ENCODE data around the gene TSPAN9. TPM values are rescaled to one million over a fixed set of nuclear protein-coding genes. Genes with fewer than 3 reads are reported as not detected.

The TSPAN9 gene
- total RNA-seq, 4 donors from 2014 or later = 13.7 to 35.4 (median 26.7) TPM

GRCh38 chr12:3244219-3244750, 167.1 kb downstream of the TSPAN9 start:
- intact Hi-C loops (cut with DNase I) = no loop called here
- TF ChIP-seq CTCF (IDR thresholded peaks at IDR 0.05) (no peak), POLR2AphosphoS5 (IDR thresholded peaks at IDR 0.05) (no peak), EP300 (IDR thresholded peaks at IDR 0.05) (no peak), POLR2A (IDR thresholded peaks at IDR 0.05; ENCODE audit: low read depth) (no peak)
- 92% methylated on average over 20 of the region's 20 CpGs for WGBS
- Histone ChIP-seq H3K4me1 (peaks cover 0 to 75% (median 15%) of the 10 kb centered on the region in 4 donors), H3K27me3 (no peaks in the 10 kb centered on the region), H3K4me3 (no peak overlapping the region), H3K9me3 (no peaks in the 10 kb centered on the region), H3K27ac (replicated peaks in 1 of 4) (no peak overlapping the region), H3K36me3 (peaks cover 0 to 4% (median under 1%) of the 10 kb centered on the region in 4 donors)
- DNase-seq (ENCODE audit: extremely low spot score) = no peak

GRCh38 chr12:3246253-3246652, 169.1 kb downstream of the TSPAN9 start:
- no peak for DNase-seq (ENCODE audit: extremely low spot score)
- Histone ChIP-seq H3K27ac (replicated peaks in 1 of 4) (no peak overlapping the region), H3K36me3 (peaks cover 0 to 4% (median 0%) of the 10 kb centered on the region in 4 donors), H3K4me3 (no peak overlapping the region), H3K27me3 (no peaks in the 10 kb centered on the region), H3K9me3 (no peaks in the 10 kb centered on the region), H3K4me1 (peaks cover 9 to 81% (median 19%) of the 10 kb centered on the region in 4 donors)
- TF ChIP-seq POLR2A (IDR thresholded peaks at IDR 0.05; ENCODE audit: low read depth) (no peak), POLR2AphosphoS5 (IDR thresholded peaks at IDR 0.05) (no peak), CTCF (IDR thresholded peaks at IDR 0.05) (no peak), EP300 (IDR thresholded peaks at IDR 0.05) (no peak)
- intact Hi-C loops (cut with DNase I) = no loop called here
- WGBS = 81% methylated on average over 4 of the region's 4 CpGs

- peaks cover 16 to 86% (median 27%) of the 10 kb centered on the region in 4 donors for H3K4me1 ChIP-seq
- DNase-seq (ENCODE audit: extremely low spot score) = no peak
- no peak overlapping the region for H3K4me3 ChIP-seq
- intact Hi-C loops (cut with DNase I) = no loop called here
- no peak for TF ChIP-seq CTCF (IDR thresholded peaks at IDR 0.05)
- no peak for TF ChIP-seq POLR2AphosphoS5 (IDR thresholded peaks at IDR 0.05)
- TF ChIP-seq EP300 (IDR thresholded peaks at IDR 0.05) = no peak
- no peak for TF ChIP-seq POLR2A (IDR thresholded peaks at IDR 0.05; ENCODE audit: low read depth)
- no peak overlapping the region for H3K27ac ChIP-seq (replicated peaks in 1 of 4)
- no peaks in the 10 kb centered on the region for H3K9me3 ChIP-seq
- no peaks in the 10 kb centered on the region for H3K27me3 ChIP-seq
- WGBS = 60% methylated on average over 11 of the region's 11 CpGs
- H3K36me3 ChIP-seq = peaks cover 0 to 4% (median 0%) of the 10 kb centered on the region in 4 donors
These were observed 169.9 kb downstream of the TSPAN9 start for GRCh38 chr12:3247077-3247476.

GRCh38 chr12:3247629-3248161, 170.5 kb downstream of the TSPAN9 start:
- no peak for DNase-seq (ENCODE audit: extremely low spot score)
- H3K9me3 ChIP-seq = no peaks in the 10 kb centered on the region
- intact Hi-C loops (cut with DNase I) = no loop called here
- TF ChIP-seq POLR2A (IDR thresholded peaks at IDR 0.05; ENCODE audit: low read depth) = no peak
- TF ChIP-seq EP300 (IDR thresholded peaks at IDR 0.05) = no peak
- no peak for TF ChIP-seq CTCF (IDR thresholded peaks at IDR 0.05)
- TF ChIP-seq POLR2AphosphoS5 (IDR thresholded peaks at IDR 0.05) = no peak
- no peaks in the 10 kb centered on the region for H3K27me3 ChIP-seq
- 77% methylated on average over 7 of the region's 9 CpGs for WGBS
- no peak overlapping the region for H3K4me3 ChIP-seq
- no peak overlapping the region for H3K27ac ChIP-seq (replicated peaks in 1 of 4)
- peaks cover 0 to 4% (median 0%) of the 10 kb centered on the region in 4 donors for H3K36me3 ChIP-seq
- H3K4me1 ChIP-seq = peaks cover 22 to 89% (median 33%) of the 10 kb centered on the region in 4 donors
